ENCODE data around the gene UGT1A9.

DNA sequence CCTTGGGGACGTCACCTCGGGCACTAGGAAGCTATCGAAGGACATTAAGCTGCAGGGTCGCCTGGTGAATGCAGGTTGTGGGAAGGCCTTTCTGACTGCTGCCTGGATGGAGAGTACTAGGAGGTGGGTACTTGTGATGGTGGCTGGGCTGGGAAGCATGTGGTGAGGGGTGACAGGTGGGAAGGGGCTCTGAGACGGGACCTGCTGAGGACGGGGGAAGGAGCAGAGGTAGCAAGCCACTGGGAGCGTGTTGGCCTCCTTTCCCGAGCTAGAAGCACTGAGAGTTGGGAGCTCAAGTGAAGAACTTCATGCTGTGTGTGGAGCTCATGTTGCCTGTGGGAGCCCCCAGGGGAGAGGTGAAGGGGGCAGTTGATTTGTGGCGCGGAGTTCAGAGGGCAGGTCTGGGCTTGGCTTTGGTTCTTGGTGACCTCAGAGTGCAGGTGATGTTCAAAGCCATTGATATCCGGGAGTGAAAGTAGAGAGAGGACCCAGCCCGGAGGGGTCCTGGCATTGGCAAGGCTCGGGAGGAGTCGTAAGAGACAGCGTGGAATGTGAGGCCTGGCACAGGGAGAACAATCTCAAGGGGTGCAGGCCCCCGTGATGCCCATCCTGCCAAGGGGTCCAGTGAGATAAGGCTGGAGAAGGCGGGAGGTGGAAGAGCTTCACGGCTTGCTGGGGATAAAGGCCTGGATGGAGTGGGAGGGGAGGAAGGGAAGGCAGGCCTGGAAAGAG, 119.6 kb downstream of the UGT1A9 start:
- TF ChIP-seq, protein P1, sequence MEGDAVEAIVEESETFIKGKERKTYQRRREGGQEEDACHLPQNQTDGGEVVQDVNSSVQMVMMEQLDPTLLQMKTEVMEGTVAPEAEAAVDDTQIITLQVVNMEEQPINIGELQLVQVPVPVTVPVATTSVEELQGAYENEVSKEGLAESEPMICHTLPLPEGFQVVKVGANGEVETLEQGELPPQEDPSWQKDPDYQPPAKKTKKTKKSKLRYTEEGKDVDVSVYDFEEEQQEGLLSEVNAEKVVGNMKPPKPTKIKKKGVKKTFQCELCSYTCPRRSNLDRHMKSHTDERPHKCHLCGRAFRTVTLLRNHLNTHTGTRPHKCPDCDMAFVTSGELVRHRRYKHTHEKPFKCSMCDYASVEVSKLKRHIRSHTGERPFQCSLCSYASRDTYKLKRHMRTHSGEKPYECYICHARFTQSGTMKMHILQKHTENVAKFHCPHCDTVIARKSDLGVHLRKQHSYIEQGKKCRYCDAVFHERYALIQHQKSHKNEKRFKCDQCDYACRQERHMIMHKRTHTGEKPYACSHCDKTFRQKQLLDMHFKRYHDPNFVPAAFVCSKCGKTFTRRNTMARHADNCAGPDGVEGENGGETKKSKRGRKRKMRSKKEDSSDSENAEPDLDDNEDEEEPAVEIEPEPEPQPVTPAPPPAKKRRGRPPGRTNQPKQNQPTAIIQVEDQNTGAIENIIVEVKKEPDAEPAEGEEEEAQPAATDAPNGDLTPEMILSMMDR (IDR thresholded peaks at IDR 0.05) = no peak
- no peak for TF ChIP-seq EP300 (IDR thresholded peaks at IDR 0.05)

Measured in esophagus muscularis mucosa (tissue), 3 donors.